Glomerular endothelial cell (primary cell): ENCODE measurements around the gene ECSCR. TPM values are rescaled to one million over a fixed set of nuclear protein-coding genes. Genes with fewer than 3 reads are reported as not detected.
"Not testable (repeated sequence)": the region's sequence is repeated elsewhere in the genome, so short reads cannot be mapped to it uniquely, and the experiment has no call there.

ENCODE experiments used
- DNase-seq: peaks from one replicate; pipeline ENCODE4 v3.0.0-alpha.2; 2011; ENCODE audit warnings: low read depth, low spot score; ENCODE audit errors: extremely low read depth
- total RNA-seq: library from RNA; depleted of rRNA; stranded (reverse); fragments of >200 nt; gene quantifications from 2 replicates; pipeline ENCODE4 v1.2.3, GENCODE V29; 2015

Gene ECSCR
- total RNA-seq, 1 donor from 2014 or later, result 345 TPM

DNA sequence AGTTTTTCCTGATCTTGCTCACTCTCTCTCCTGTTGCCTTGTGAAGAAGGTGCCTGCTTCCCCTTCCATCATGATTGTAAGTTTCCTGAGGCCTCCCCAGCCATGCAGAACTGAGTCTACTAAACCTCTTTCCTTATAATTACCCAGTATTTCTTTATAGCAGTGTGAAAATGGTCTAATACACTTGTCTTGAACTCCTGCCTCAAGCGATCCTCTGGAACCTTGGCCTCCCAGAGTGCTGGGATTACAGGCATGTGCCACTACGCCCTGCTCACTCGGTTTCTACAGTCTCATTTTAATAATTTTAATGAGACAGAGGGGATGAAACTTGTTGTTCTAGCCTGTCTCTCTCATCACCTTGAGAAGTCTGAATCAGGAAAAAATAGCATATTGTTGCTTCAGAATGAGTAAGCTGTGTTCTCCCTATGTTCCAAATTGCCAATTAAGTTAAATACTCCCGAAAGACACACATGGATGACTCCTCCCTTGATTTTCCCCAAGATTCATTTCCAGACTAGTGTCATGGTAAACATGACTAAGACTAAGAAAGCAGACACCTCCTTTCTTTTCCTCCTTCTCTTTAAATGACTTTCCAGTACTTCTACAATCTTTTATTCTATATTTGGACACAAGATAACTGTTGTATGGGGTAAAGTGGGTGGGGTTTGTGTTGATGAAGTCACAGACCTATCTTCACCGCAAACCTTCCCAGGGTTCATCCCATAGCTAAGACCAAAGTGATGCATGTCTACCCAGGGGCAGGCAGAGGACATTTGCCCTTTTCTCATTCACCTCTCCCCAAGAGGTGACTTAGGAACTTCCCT, 15.4 kb downstream of the ECSCR start:
- DNase-seq, result no peak

DNA sequence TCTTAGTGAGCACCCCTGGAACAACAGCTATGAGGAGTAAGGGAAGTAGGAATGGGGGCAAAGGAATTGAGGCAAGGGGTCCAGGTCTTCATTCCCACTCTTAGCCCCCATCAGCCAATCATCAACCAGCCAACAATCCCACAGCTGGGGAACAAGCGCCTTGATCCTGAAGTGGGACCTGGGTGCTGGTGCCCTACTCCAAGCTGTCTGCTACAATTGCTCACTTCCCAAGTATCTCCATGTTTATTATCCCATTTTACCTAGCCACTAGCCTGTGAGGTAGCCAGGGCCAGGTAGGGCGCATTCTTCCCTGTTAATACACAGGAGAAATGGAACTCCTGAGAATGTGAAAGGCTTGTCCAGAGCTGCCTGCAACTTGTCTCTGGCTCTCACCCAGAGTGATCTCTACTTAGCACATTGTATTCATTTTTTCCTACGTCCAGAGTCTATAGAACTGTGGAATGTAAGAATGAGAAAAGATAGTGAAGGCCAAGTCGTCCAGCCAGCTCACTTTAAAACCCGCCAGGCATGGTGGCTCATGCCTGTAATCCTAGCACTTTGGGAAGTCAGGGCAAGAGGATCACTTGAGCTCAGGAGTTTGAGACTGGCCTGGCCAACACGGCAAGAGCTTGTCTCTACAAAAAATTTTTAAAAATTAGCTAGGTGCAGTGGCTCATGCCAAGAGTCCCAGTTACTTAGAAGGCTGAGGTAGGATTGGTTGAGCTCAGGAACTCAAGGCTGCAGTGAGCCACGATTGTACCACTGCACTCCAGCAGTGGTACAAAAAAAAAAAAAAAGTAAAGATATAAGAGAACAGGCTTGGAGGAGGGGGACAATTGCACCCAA, 17.0 kb downstream of the ECSCR start:
- DNase-seq, result no peak

DNA sequence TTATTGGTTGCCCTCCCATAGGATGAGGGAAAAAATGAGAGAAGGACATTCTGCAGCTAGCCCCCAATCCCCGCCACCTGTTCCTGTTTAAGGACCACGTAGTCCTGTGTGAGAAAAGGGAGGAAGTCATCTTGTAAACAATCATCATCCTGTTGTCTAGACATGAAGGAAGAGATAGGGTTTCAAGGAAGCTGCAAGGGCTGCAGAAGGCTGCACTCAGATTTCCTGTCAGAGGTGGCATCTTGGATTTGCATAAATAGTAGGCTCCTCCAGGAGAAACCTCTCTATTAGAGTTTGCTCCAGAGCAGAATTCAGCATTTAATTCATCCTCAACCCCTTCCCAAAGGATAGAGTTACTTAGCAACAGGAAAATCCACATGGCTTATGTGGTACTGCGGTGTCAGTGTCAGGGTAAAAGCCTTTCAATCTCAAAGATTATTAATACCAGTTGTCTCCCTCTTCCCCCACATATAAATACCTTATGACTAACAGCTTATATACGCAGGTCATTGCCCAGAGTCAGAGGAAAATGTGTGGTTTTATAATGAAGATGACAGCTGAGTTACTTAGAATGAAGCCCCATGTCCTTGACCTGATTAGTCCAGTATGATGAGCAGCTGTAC, 18.6 kb downstream of the ECSCR start:
- no peak for DNase-seq

DNA sequence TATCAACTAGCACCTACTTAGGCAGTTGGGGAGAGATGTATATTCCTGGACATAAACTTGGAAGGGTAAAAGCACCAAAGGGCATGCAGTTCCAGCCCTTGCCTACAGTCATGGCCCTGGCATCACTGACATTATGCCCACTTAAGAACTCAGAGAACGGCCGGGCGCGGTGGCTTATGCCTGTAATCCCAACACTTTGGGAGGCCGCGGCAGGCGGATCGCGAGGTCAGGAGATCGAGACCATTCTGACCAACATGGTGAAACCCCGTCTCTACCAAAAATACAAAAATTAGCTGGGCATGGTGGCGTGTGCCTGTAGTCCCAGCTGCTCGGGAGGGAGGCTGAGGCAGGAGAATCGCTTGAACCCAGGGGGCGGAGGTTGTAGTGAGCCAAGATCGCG, 22.1 kb downstream of the ECSCR start:
- DNase-seq, result not testable (repeated sequence)

DNA sequence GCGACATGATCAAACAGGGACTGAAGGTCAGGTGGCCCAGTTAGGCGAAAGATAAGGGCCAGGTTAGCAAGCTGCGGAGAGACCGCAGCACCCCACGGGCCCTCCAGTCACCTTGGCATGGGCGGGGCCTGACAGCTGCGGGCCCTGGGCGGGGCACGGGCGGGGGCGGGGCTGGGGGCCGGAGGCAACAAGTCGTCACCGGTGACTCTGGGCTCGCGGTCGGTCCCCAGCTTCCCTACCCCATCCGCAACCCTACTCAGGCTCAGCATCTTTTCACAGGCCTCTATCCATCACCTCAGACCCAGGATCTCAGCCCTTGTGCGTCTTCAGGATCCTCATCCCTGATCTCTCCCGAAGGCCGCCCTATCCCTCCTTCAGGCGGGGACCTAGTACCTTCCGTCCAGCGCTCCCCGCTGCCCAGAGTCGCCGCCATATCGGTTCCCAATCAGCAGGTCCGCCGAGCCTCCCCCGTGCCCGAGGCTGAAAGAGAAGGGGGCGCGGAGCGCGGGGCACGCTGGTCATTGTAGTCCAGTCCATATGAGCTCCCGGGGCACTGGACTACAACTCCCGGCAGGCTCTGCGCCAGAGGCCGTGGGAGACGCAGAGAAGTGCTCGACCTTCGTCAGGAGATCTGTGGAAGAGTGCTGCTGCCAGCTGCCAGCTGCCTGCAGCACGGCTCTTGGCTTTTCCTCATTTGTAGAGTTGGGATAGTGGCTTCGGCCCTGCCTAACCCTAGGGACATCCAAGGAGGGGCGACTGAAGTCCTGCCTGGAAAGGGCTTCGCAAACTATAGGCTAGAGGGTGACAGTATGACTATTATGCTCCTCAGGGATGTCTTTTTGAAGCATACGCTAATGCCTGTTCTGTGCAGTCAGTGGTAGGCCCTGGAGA, 23.3 kb downstream of the ECSCR start, which contains the start of gene DNAJC18:
Gene DNAJC18 (minus strand): TSS at position 513 of the 891 bp plus-strand sequence. CDS start 80 bp downstream, at position 433.
- no peak for DNase-seq

DNA sequence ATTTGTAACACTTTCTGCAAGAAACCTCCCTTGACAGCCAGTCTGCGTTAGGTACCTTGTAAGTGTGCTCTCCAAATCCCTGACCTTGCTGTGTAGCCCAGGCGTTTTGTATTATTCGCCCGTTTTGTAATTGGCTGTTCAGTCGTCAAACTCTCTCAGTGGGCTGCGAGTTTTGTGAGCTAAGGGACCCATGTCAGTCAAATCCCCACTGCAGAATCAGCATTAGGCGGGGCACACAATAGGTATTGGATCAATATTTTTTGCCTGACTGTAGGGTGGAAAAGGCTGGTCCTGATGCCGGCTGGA, 23.9 kb downstream of the ECSCR start:
- no peak for DNase-seq

DNA sequence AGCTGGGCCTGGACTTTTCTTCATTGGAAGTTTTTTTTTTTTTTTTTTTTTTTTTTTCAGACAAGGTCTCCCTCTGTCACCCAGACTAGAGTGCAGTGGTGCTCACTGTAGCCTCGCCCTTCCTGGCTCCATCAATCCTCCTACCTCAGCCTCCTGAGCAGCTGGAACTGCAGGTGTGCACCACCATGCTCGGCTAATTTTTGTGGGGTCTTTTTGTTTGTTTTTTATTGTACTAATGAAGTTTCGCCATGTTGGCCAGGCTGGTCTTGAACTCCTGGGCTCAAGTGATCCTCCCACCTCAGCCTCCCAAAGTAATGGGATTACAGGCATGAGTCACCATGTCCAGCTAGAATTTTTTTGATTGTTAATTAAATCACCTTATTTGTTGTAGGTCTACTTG, 26.9 kb downstream of the ECSCR start:
- no peak for DNase-seq

DNA sequence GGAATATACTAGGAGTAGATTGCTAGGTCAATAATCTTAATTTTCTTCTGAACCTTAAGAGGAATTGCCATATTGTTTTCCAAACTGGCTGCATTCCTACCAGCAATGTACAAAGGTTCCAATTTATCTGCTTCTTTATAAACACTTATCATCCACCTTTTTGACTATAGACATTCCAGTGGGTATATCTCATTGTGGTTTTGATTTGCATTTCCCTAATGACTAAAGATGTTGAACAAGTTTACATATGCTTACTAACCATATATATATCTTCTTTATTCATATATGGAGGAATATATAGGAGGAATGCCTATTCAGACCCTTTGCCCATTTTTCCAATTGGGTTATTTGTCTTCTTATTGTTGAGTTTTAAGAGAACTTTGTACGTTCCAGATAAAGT, 30.8 kb downstream of the ECSCR start:
- no peak for DNase-seq

DNA sequence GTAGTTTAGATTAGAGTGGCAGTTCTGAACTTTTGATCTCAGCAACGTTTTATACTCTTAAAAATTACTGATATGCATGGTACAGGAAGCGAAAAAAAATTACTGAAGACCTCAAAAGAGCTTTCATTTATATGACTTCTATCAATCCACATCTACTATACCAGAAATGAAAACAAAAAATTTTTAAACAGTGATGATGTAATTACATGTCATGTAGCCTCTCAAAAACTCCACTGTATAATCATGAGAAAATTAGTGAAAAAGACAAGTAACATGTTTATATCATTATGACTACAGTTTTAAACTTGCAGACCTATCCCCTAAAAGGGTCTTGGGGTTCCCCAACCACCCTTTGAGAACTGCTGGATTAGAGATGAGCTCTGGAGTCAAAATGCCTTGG, 32.5 kb downstream of the ECSCR start:
- no peak for DNase-seq

DNA sequence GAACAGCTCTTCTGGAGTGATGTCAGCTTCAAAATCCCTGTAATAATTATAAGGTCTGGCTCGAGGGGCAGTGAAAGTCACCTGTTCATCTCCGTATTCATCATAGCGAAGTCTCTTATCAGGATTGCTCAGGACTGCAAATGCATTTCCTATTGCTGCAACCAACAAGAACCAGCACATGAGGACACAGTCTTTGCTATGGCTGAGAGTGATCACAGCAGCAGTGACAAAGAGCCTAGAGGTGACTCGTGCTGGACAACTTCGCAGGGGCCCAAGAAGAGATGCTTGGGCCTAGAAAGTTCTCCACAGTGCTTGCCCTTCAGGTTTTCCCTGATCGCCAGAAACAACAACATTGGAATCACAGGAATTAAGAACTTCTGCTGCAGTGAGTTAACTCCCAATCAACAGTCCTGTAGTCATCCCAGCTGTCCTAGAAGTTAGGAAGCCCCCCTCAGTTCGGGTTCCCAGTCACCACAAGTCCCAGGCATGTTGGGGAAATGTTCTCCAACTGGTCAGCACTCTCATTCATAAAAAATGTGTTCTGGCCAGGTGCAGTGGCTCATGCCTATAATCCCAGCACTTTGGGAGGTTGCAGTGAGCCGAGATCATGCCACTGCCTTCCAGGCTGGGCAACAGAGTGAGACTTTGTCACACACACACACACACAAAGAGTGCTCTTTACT, 36.2 kb downstream of the ECSCR start:
- DNase-seq, result no peak

DNA sequence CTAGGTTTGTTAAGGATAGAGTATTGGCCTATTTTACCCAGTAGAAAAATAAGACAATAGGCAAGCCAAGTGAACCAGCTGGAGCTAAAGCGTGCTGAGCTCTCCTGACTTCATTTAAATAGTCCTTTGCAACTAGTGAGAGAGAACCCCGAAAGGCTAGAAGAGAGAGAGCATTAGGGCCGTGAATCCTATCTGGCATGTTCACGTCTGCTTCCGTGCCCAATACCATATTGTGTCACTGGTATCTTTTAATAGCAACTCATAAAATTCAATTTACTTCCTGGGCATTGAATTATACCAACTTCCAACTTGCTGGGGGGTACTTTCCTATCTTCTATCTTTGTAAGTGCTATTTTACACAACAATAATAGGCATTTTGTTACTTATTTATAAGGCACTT, 37.0 kb downstream of the ECSCR start:
- DNase-seq, result no peak

DNA sequence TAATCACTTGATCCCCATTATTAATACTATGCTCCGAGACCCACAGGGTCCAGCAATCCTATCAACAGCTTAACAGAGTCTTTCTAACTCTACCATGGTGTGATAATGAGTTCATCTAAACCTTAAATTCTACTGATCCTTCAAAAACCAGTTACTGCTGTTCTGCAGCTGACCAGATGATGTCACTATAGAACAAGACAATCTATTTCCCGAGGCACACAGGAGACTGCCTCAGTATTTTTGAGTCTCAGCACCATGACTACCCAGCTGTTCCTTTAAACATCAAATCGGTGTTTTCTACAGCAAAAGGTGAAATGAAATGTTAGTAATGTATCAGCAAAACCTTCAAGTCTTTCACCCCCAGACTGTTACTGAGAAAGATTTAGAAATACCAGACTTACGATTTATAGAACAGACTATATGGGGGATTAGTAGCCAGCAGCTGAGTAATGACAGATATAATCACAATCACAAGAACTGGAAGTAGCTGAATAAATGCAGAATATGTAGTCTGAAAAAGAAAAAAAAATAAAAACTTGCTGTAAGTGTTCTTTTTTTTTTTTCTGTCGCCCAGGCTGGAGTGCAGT, 40.1 kb downstream of the ECSCR start:
- peak; percentile 62 for DNase-seq

DNA sequence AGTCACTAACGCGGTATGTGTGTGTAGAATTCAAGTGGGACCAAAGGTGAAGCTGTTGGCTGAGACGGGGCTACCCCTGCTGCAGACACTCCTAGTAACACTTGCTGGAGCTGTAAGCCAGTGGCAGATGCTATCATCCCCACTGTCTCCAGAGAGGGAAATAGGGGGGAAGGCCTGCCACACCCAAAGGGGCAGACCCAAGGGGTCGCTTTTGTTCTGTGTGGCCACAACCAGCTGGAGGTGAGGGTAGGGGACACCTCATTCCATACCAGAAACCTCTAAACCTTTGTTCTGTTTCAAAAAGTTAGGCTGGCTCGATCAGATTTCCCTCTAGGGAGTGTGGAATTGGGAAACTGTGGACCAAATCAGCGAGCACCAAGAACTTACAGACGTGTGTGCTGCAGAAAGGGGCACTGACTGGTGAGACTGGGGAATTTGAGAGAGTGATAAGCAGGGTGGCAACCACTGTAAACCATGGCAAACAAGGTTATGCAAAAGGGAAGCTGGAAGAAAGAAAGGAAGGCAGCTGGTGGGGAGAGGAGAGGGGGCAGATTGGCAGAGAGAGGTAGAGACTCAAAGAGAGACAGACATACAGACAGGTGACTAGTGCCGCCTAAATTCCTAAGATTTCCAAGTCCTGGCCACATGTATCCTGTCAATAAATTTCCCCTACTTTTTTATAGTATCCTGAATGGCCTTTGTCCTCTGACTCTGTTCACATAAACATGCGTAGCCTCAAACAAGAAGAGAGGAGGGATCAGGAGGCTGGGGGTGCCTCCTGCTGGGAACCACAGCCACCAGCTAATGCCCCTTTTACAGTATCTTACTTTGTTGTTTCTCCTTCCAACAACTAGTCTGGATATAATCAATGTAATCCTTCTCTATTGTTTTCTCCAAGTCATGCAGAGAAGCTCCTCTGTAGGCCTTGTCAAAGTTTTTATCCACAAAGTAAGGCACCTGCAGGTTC, 43.0 kb downstream of the ECSCR start:
- DNase-seq, result no peak

DNA sequence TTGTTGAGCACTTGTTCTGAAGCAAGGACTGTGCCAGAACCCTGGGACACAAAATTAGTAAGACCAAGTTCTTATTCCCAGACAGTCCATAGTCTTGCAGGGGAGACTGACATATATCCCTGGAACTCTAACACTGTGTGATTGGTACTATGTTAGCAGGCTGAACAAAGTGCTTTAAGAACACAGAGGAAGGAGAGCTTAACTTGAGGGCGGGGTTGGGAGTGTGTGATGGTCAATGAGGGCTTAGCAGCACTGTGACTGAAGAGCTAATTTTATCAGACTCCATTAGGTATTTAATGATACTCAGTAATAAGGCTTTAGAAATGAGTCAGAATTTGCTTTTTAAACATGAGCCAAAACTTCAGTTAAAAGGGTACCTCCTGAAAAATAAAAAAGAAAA, 43.8 kb downstream of the ECSCR start:
- no peak for DNase-seq

DNA sequence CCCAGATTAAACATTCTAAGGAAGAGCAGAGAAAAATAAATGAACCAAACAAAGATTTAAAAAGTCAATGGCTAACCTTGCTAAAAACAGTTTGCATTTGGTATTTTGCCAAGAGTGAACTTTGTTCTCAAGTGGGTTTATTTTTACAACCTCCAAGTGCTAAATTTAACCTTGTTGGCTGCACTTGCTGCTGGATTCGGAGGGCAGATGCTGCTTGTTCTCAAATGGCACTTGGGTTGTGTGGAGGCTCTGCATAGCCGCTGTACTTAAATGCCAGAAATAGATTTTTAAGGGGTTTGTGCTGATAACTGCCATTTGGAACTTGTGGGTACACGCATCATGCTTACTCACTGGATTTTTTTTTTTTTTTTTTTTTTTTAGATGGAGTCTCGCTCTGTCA, 45.3 kb downstream of the ECSCR start:
- DNase-seq, result no peak

DNA sequence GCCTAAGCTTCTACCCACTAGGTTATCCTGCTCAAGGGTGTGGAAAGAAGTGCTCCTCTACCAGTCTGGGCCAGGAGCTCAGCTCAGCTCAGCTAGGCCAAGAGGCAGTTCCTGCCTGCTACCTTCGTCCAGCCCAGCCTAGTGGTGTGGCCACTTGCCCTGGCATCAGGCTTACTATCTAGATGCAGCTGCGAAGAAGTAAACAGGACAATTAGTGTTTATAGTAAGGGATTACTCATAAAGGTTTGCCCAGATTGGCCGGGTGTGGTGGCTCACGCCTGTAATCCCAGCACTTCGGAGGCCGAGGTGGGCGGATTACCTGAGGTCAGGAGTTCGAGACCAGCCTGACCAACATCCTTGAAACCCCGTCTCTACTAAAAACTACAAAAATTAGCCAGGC, 45.9 kb downstream of the ECSCR start:
- no peak for DNase-seq

DNA sequence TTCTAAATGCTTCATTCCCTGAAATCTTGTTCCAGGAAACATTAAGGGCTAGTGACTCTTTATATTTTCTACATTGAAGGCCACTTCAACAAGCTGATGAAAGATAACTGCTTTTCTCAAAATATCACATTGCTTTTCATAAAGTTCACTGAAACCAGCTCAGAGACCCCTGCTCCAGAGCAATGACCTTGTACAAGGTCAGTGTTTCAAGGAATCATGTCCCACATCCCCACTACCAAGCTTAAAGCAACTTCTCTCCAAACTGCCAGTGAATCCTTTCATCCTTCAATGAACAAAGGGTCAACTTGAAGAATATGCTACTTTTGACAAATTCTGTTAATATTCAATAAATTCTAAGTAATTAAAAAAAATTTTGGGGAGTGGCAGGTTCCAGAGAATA, 46.7 kb downstream of the ECSCR start:
- DNase-seq, result no peak

DNA sequence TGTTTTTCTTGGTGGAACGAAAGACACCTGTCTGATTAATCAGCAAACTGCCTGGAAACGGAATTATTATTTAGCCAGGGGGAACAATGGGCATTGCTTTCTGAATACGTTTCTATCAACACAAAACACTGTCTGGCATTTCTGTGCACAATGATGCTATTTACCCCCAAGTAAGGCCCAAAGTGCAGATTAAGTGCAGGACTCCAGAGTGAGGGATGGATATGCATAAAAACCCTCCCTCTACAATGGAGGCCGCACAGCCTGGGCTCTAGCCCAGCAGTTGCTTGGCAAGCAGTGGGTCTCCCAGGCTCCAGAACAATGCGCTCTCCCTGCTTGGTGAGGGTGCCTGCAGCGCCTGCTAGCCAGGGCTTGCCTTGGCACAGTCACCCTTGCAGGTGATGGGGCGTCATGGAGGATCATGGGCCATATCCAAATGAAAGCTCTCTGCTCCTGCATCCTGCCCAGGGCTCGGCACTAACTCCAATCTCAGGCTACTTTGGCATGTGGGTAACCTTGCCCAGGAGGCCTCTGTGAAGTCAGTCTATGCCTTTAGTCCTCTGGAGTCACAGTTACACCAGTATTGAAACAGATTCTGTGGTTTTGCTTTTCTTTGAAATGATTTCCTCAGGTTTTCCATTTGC, 47.2 kb downstream of the ECSCR start:
- DNase-seq, result no peak
